IMR-90 (cell line): ENCODE data around the gene ADAMTS20. TPM values are rescaled to one million over a fixed set of nuclear protein-coding genes. Genes with fewer than 3 reads are reported as not detected.

Source experiments
- ATAC-seq: fragments of 200-7000 bp; cut with Tn5 transposase; 2 replicates; pipeline ENCODE4 v1.9.1; 2020; ENCODE audit warnings: low read depth, mild to moderate bottlenecking, moderate library complexity
- BruUV-seq: library from RNA; stranded (reverse); fragments of 400-500 nt; replicated peaks from 2 replicates; lab custom pipeline; 2021; lab: Mats Ljungman, UMichigan
- CTCF ChIA-PET: fragments of 300-600 bp; formaldehyde crosslinking; extraction: SDS; loops from one replicate; lab custom pipeline; 2021; ENCODE audit warnings: antibody characterized with exemption; lab: Yijun Ruan, JAX
- POLR2A ChIA-PET: fragments of 300-600 bp; sonication (Branson Sonifier 250); formaldehyde crosslinking; loops from one replicate; lab custom pipeline; 2022; ENCODE audit warnings: antibody characterized with exemption; ENCODE audit not compliant: unreplicated experiment; lab: Charles Lee
- DNase-seq: peaks from one replicate; pipeline ENCODE4 v3.0.0; 2013
- H2AFZ ChIP-seq: replicated peaks from 2 replicates; pipeline ENCODE3; 2013; ENCODE audit warnings: low read length, mild to moderate bottlenecking; ENCODE audit not compliant: poor library complexity
- H2AK5ac ChIP-seq: 2 replicates; pipeline ENCODE4 v1.6.1; 2013; ENCODE audit warnings: low read depth, low read length, inconsistent platforms
- H2AK9ac ChIP-seq: replicated peaks from 2 replicates; pipeline ENCODE3; 2013; ENCODE audit warnings: mild to moderate bottlenecking, low read depth, low read length, moderate library complexity; ENCODE audit not compliant: poor library complexity
- H2BK120ac ChIP-seq: 2 replicates; pipeline ENCODE4 v1.6.1; 2013; ENCODE audit warnings: low read depth, low read length, inconsistent platforms
- H2BK15ac ChIP-seq: 3 replicates; pipeline ENCODE4 v1.6.1; 2013; ENCODE audit warnings: low read depth, low read length, inconsistent platforms
- H2BK20ac ChIP-seq: 2 replicates; pipeline ENCODE4 v1.6.1; 2013; ENCODE audit warnings: low read depth, mild to moderate bottlenecking, inconsistent platforms, low read length, moderate library complexity
- H2BK5ac ChIP-seq: 2 replicates; pipeline ENCODE4 v1.6.1; 2013; ENCODE audit warnings: mild to moderate bottlenecking, low read depth, low read length, inconsistent platforms; ENCODE audit not compliant: poor library complexity, severe bottlenecking
- H3K14ac ChIP-seq: replicated peaks from 2 replicates; pipeline ENCODE4 v1.6.1; 2013; ENCODE audit warnings: low read depth, low read length, inconsistent platforms
- H3K18ac ChIP-seq: 2 replicates; pipeline ENCODE4 v1.6.1; 2013; ENCODE audit warnings: low read depth, low read length, control low read depth
- H3K23ac ChIP-seq: 2 replicates; pipeline ENCODE4 v1.6.1; 2013; ENCODE audit warnings: low read depth, low read length, inconsistent platforms
- H3K27ac ChIP-seq: 2 replicates; pipeline ENCODE4 v1.5.1; 2013; ENCODE audit warnings: mild to moderate bottlenecking, control low read depth, low read length; ENCODE audit not compliant: insufficient read depth
- H3K27me3 ChIP-seq: 2 replicates; pipeline ENCODE4 v1.6.1; 2013; ENCODE audit warnings: low read length; ENCODE audit not compliant: control insufficient read depth, insufficient read depth
- H3K36me3 ChIP-seq: 2 replicates; pipeline ENCODE4 v1.6.1; 2013; ENCODE audit warnings: low read length, mixed read lengths; ENCODE audit not compliant: control insufficient read depth, insufficient read depth
- H3K4ac ChIP-seq: 2 replicates; pipeline ENCODE4 v1.6.1; 2013; ENCODE audit warnings: low read depth, low read length, inconsistent platforms
- H3K4me1 ChIP-seq: 2 replicates; pipeline ENCODE4 v1.6.1; 2013; ENCODE audit warnings: low read length, mixed read lengths; ENCODE audit not compliant: control insufficient read depth, insufficient read depth
- H3K4me2 ChIP-seq: 2 replicates; pipeline ENCODE4 v1.6.1; 2013; ENCODE audit warnings: low read depth, mild to moderate bottlenecking, control low read depth, low read length, moderate library complexity
- H3K4me3 ChIP-seq: 2 replicates; pipeline ENCODE4 v1.5.1; 2013; ENCODE audit warnings: low read depth, mild to moderate bottlenecking, control low read depth, low read length, moderate library complexity; ENCODE audit not compliant: insufficient read depth
- H3K56ac ChIP-seq: 2 replicates; pipeline ENCODE4 v1.6.1; 2013; ENCODE audit warnings: low read length, inconsistent platforms; ENCODE audit not compliant: insufficient read depth; ENCODE audit errors: extremely low read depth
- H3K79me1 ChIP-seq, 2 experiments: 2 replicates each; pipeline ENCODE4 v1.6.1; 2013; ENCODE audit warnings: low read length in 2 of 2, inconsistent platforms in 1 of 2, low read depth in 1 of 2
- H3K9ac ChIP-seq: 2 replicates; pipeline ENCODE4 v1.6.1; 2013; ENCODE audit warnings: low read depth, low read length, control low read depth
- H3K9me1 ChIP-seq: 2 replicates; pipeline ENCODE4 v1.6.1; 2013; ENCODE audit warnings: low read length, inconsistent platforms; ENCODE audit not compliant: insufficient read depth
- H3K9me3 ChIP-seq: 2 replicates; pipeline ENCODE4 v1.6.1; 2013; ENCODE audit warnings: low read length; ENCODE audit not compliant: control insufficient read depth, insufficient read depth
- H4K20me1 ChIP-seq: 2 replicates; pipeline ENCODE4 v1.6.1; 2013; ENCODE audit warnings: low read length, inconsistent platforms; ENCODE audit not compliant: insufficient read depth
- H4K5ac ChIP-seq: 2 replicates; pipeline ENCODE4 v1.6.1; 2013; ENCODE audit warnings: mild to moderate bottlenecking, low read depth, low read length, control low read depth
- H4K8ac ChIP-seq, 2 experiments: 2 replicates each; pipeline ENCODE4 v1.6.1; 2013; ENCODE audit warnings: low read depth in 2 of 2, low read length in 2 of 2, control low read depth in 1 of 2, inconsistent platforms in 1 of 2
- H4K91ac ChIP-seq: 2 replicates; pipeline ENCODE4 v1.6.1; 2013; ENCODE audit warnings: low read depth, low read length, inconsistent platforms; ENCODE audit not compliant: insufficient read depth
- CEBPB ChIP-seq: IDR thresholded peaks from 2 replicates; pipeline ENCODE4 v1.6.1; 2012; ENCODE audit warnings: low read depth, low read length, improper control_type of control experiment
- CHD1 ChIP-seq: IDR thresholded peaks from 2 replicates; pipeline ENCODE4 v1.6.1; 2012; ENCODE audit warnings: low read depth, low read length, improper control_type of control experiment
- ELK1 ChIP-seq: fragments of 150-350 bp; IDR thresholded peaks from 2 replicates; pipeline ENCODE4 v1.6.1; 2016; ENCODE audit warnings: low read depth, mild to moderate bottlenecking, low read length, moderate library complexity, borderline replicate concordance
- MAFK ChIP-seq: IDR thresholded peaks from 2 replicates; pipeline ENCODE4 v1.6.1; 2012; ENCODE audit warnings: low read depth, low read length, improper control_type of control experiment
- MAZ ChIP-seq: IDR thresholded peaks from 2 replicates; pipeline ENCODE4 v1.6.1; 2012; ENCODE audit warnings: low read depth, mild to moderate bottlenecking, low read length, improper control_type of control experiment, moderate library complexity, borderline replicate concordance
- NFE2L2 ChIP-seq: fragments of 150-350 bp; IDR thresholded peaks from 2 replicates; pipeline ENCODE4 v1.6.1; 2016; ENCODE audit warnings: low read depth, mild to moderate bottlenecking, low read length
- RAD21 ChIP-seq: IDR thresholded peaks from 2 replicates; pipeline ENCODE4 v1.6.1; 2012; ENCODE audit warnings: low read length, improper control_type of control experiment
- RCOR1 ChIP-seq: IDR thresholded peaks from 2 replicates; pipeline ENCODE4 v1.6.1; 2012; ENCODE audit warnings: mild to moderate bottlenecking, low read length, improper control_type of control experiment; ENCODE audit not compliant: insufficient replicate concordance
- RFX5 ChIP-seq: IDR thresholded peaks from 2 replicates; pipeline ENCODE4 v1.8.0; 2012; ENCODE audit warnings: low read depth, mild to moderate bottlenecking, low read length, moderate library complexity
- SMC3 ChIP-seq: fragments of 150-350 bp; IDR thresholded peaks from 2 replicates; pipeline ENCODE4 v1.6.1; 2016; ENCODE audit warnings: low read depth, mild to moderate bottlenecking, antibody characterized with exemption, low read length, moderate library complexity
- USF2 ChIP-seq: fragments of 150-350 bp; IDR thresholded peaks from 2 replicates; pipeline ENCODE4 v1.6.1; 2017; ENCODE audit warnings: mild to moderate bottlenecking, antibody characterized with exemption, low read length, low read depth
- WGBS, 2 experiments: methylation state at CpG; one replicate each; pipeline versions ENCODE4 v1.1.5 to v1.1.7; 2013; ENCODE audit warnings: missing lambda C conversion rate in 2 of 2; ENCODE audit not compliant: insufficient read length in 1 of 2; ENCODE audit errors: extremely low coverage in 2 of 2; 5-methylcytosine and 5-hydroxymethylcytosine counted together
- dilution Hi-C: fragments of 300-500 bp; cut with HindIII; formaldehyde crosslinking; loops from one replicate; pipeline ENCODE4 v1.14.3; 2018; ENCODE audit warnings: low sequenced_read_pairs; ENCODE audit not compliant: unreplicated experiment
- in situ Hi-C: fragments of 300-500 bp; cut with MboI; formaldehyde crosslinking; loops from 3 replicates; pipeline ENCODE4 v1.14.3; 2019; ENCODE audit warnings: low sequenced_read_pairs, inconsistent platforms, mixed read lengths
- intact Hi-C: fragments of 100-400 bp; cut with micrococcal nuclease; formaldehyde crosslinking; loops from 2 replicates; pipeline ENCODE4 v1.10.0; 2022
- polyA plus RNA-seq, 3 experiments: library from polyadenylated mRNA; depleted of rRNA; stranded (reverse); fragments of >200 nt; gene quantifications; 2 replicates each; pipeline ENCODE4 v1.2.3, GENCODE V29; 2012; ENCODE audit warnings: low replicate concordance in 1 of 3
- total RNA-seq: library from RNA; depleted of rRNA; stranded (reverse); fragments of >200 nt; gene quantifications from 2 replicates; pipeline ENCODE4 v1.2.3, GENCODE V29; 2012

The ADAMTS20 gene
- total and polyA plus RNA-seq, 2 of the 4 experiments (the other 2 are of a cell fraction), result not detected

DNA sequence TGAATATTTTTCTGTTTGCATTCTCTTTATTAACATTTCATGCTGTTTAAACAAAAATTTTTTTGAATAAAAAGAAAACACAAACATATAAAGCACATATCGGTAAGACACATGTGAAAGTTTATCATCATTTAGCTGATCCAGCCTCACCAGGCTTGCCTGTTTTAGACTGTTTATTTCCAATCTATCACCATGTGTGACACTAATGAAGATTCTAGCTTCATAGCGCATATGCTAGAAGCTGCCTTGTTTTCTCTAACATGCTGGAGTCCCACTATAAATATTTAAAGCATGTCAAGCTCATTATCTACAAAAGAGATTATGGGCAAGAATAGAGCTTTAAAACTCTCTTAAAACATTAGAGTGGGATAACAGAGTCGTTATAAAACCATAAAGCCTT, 25.4 kb upstream of the ADAMTS20 start:
- no peaks in the 10 kb centered on the region for H3K4me1 ChIP-seq
- H3K4ac ChIP-seq, result no peak overlapping the region
- no peaks in the 10 kb centered on the region for H3K36me3 ChIP-seq
- H3K9me1 ChIP-seq, result no peaks in the 10 kb centered on the region
- no TSS peak for BruUV-seq
- no peak overlapping the region for H3K4me3 ChIP-seq
- no peak overlapping the region for H3K23ac ChIP-seq
- no peak overlapping the region for H3K18ac ChIP-seq
- intact Hi-C loops (no loop called here), dilution Hi-C loops (no loop called here), in situ Hi-C loops (no loop called here)
- H2BK20ac ChIP-seq, result no peak overlapping the region
- H3K9ac ChIP-seq, result no peak overlapping the region
- H4K8ac ChIP-seq, result no peak overlapping the region
- ChIA-PET CTCF (no interaction called here), POLR2A (no interaction called here)
- H2BK15ac ChIP-seq, result no peak overlapping the region
- no peak overlapping the region for H2BK120ac ChIP-seq
- no peaks in the 10 kb centered on the region for H3K79me1 ChIP-seq
- H2AFZ ChIP-seq, result no peak overlapping the region
- ATAC-seq, result no peak
- no peak overlapping the region for H2BK5ac ChIP-seq
- H3K9me3 ChIP-seq, result no peaks in the 10 kb centered on the region
- no peak overlapping the region for H3K27ac ChIP-seq
- no peak overlapping the region for H2AK9ac ChIP-seq
- TF ChIP-seq RCOR1, result no peak
- no peak for TF ChIP-seq ELK1
- TF ChIP-seq MAFK, result no peak
- TF ChIP-seq SMC3, result no peak
- no peak for TF ChIP-seq CHD1
- no peak for TF ChIP-seq MAZ
- no peak for TF ChIP-seq RFX5
- TF ChIP-seq CEBPB, result no peak
- TF ChIP-seq NFE2L2, result no peak
- TF ChIP-seq USF2, result no peak
- TF ChIP-seq RAD21, result no peak
- no peaks in the 10 kb centered on the region; the same call in 1 of the 2 replicates for H3K27me3 ChIP-seq
- 0% methylated on average over 1 of the region's 3 CpGs; no CpG with 5 or more reads in 1 of the 2 experiments for WGBS, 2 experiments
- H4K20me1 ChIP-seq, result no peaks in the 10 kb centered on the region
- H2AK5ac ChIP-seq, result no peak overlapping the region
- no peak overlapping the region for H4K5ac ChIP-seq
- H3K14ac ChIP-seq, result no peak overlapping the region
- H3K4me2 ChIP-seq, result no peak overlapping the region
- no peak overlapping the region for H4K91ac ChIP-seq
- no peak overlapping the region for H3K56ac ChIP-seq
- no peak for DNase-seq
